Measurements from ENCODE around the gene ATG4A.

ATG4A gene

DNA sequence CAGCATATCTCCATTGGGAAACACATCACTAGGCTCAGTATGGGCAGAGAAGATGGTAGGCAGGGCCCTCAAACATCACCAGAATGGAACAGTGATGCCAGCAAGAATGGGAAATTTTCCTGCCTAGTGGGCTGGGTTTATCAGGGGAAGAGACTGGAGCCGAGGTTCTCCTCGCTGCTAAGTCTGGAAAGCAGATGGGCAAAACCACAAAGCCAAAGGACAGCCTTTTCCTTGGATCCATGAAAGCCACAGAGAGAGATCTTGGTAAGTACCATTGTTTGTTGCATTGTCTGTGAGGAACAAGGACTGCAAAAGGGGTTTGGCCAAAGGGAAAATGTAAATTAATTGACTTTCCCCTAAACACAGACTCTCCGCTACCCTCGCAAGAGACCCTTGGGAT lies 80.1 kb downstream of the ATG4A start:
- DNase-seq = no peak

- no peak for DNase-seq
These were observed 82.3 kb downstream of the ATG4A start for GRCh38 chrX:108173874-108174273.

DNA sequence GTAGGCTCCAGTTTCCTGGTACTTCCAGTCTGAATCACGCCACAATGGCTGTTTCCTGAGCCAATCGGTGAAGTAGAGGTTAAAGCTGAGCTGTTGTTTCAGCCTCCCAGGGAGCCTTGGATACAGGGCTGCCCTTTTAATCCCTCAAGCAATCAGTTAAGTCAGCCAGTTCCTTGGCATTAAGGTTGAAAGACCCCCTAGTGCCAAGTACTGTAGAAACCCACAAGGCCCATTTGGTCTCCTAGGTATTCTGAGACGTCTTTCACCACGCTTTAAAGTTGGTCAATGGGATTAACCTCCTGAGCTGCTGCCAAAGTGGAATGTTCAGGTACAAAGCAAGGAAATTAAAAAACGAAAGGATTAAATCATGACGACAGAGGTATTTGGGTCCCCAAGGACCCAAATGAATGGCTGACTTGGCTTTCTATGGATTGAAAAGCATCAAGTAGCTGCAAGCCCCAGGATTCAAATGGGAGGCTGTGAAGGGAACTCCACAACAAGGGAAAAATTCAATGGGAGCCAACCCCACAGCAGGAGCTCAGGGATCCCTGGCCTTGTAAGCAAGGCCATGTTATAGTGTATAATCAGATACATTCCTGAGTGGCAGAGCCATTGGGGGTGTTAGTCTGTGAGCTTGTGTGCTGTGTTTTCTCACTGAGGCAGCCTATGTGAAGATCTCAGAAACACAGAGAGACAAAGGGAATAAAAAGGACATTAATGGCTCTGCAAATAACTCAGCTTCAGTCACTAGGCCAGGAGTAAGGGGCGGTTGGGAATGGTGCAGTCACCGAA lies 86.0 kb downstream of the ATG4A start:
- DNase-seq = no peak

GRCh38 chrX:108178143-108178498 lies 86.5 kb downstream of the ATG4A start:
- no peak for DNase-seq

DNA sequence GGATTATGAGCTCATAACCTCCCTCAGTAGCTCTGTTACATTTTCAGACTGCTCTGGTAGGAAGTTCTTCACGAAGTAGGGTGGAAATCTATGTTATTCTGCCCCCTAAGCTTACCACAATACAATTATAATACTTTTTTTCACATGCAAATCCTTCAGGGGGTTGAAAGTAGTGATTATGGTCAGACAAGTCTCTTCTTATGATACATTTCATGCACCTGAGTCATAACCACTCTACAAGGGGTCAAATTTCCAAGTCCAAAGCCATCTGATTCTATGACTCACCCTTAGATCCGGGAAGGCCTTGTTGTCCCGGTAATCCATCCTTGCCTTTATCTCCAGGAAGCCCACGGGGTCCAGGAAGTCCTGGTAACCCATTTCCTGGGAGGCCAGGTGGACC lies 95.2 kb downstream of the ATG4A start:
- no peak for DNase-seq

DNA sequence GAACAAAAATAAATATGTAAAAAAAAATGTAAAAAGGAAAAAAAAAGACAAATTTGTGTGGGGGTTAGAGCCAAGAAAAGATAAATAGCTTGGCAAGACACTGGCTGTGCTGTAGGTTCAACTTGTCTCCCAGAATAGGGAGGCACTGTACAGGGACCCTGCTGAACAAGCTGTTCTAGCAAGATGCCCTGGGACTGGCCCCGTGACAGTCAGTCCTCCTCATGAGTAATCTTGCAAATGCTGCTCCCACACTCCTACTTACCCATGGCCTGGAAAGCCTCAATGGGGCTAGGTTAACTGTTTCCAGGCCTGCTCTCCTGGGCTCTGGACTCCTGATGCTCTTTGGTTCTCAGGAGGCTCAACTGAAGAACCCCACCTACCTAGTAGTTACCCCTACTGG lies 106.8 kb downstream of the ATG4A start:
- DNase-seq = no peak

DNA sequence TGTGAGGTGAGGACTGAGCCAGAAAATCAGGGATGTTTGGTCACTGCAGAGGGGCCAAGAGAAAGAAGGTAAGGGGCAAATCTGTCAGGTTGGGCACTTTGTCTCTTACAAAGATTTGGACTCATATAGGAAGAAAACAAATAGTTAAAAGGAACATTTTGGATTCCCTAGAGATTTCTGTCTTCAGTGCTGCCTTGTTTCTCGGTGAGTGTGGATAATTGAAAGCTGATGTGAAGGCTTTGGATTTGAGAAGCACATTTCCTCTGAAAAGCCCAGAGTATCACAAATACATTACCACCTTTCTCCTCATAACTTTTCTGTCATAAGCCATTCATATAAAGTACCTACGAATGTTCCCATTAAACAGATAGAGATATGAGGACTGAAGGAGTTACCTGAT lies 107.5 kb downstream of the ATG4A start:
- DNase-seq = no peak

DNA sequence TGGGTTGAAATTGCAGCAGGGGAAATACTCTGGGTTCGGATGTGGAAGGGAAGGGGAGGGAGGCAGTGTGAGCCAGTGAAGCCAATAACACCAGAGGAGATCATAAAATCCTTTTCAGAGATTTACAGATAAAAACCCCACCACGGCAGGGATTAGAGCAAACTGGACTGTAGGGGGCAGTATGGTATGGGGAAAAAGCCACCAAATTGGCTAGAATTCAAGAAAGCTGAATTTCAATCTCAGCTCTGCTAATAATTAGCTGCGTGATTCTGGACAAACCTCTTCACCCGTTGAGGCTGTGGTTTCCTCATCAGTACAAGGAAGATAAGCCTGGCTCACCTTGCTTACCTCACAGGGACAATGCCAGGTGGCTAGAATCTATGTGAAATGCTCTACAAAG lies 108.1 kb downstream of the ATG4A start:
- no peak for DNase-seq

- DNase-seq = no peak
These were observed 112.0 kb downstream of the ATG4A start for GRCh38 chrX:108203540-108203939.
